Omental fat pad (tissue), 4 donors: Measurements from ENCODE around the gene UBE2E3. TPM values are rescaled to one million over a fixed set of nuclear protein-coding genes. Genes with fewer than 3 reads are reported as not detected.

Experiments used
- ATAC-seq: fragments of 150-250 bp; one replicate; pipeline ENCODE4 v1.9.1; 2016; ENCODE audit warnings: mild to moderate bottlenecking, moderate library complexity; ENCODE audit not compliant: low FRiP score
- DNase-seq: peaks from one replicate; pipeline ENCODE4 v3.0.0-alpha.2; 2019; ENCODE audit warnings: low spot score
- total RNA-seq, 4 donors: library from RNA; depleted of rRNA; stranded (reverse); fragments of >200 nt; gene quantifications; one replicate each; pipeline ENCODE4 v1.1.0, GENCODE V29; 2016
- TF ChIP-seq, protein P1 (sequence below), 3 donors: fragments of 450-650 bp; IDR thresholded peaks; one replicate each; pipeline ENCODE4 v1.5.1; 2016 to 2017; ENCODE audit warnings: antibody characterized with exemption in 3 of 3, mild to moderate bottlenecking in 3 of 3, moderate library complexity in 2 of 3

The UBE2E3 gene
- total RNA-seq, 4 donors from 2014 or later: 46.4 to 63.7 (median 55.7) TPM

DNA sequence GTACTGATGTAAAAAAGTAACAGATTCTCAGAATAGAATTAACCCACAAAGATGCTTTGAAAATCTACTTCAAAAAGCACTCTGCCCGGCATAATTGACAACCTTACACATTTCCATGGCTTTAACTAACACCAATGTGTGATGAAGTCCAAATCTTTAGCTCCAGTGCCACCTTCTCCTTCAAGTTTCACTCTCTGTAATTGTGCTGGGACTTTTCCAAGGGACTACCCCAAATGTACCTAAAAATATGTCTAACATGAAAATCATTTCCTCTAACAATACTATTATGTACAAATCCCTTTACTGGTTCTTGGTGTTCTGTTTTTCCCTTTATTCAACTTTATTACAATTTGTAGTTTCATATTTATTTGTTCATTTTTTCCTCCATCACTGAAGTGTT lies 20.6 kb upstream of the UBE2E3 start:
- no peak for ATAC-seq

GRCh38 chr2:180960982-180961381 lies 19.4 kb upstream of the UBE2E3 start:
- TF ChIP-seq, protein P1, sequence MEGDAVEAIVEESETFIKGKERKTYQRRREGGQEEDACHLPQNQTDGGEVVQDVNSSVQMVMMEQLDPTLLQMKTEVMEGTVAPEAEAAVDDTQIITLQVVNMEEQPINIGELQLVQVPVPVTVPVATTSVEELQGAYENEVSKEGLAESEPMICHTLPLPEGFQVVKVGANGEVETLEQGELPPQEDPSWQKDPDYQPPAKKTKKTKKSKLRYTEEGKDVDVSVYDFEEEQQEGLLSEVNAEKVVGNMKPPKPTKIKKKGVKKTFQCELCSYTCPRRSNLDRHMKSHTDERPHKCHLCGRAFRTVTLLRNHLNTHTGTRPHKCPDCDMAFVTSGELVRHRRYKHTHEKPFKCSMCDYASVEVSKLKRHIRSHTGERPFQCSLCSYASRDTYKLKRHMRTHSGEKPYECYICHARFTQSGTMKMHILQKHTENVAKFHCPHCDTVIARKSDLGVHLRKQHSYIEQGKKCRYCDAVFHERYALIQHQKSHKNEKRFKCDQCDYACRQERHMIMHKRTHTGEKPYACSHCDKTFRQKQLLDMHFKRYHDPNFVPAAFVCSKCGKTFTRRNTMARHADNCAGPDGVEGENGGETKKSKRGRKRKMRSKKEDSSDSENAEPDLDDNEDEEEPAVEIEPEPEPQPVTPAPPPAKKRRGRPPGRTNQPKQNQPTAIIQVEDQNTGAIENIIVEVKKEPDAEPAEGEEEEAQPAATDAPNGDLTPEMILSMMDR (IDR thresholded peaks at IDR 0.05): no peak
- DNase-seq (no peak), ATAC-seq (no peak)

More for the DNA sequence above, 20.6 kb upstream of the UBE2E3 start:
- no peak for DNase-seq
- TF ChIP-seq, protein P1 (IDR thresholded peaks at IDR 0.05): no peak

- ATAC-seq (no peak), DNase-seq (no peak)
- TF ChIP-seq, protein P1 (IDR thresholded peaks at IDR 0.05): no peak
Measured at GRCh38 chr2:180962727-180963314, 17.6 kb upstream of the UBE2E3 start.

- TF ChIP-seq, protein P1 (IDR thresholded peaks at IDR 0.05): no peak
- ATAC-seq: no peak
- DNase-seq: no peak
Measured at GRCh38 chr2:180966378-180966777, 14.0 kb upstream of the UBE2E3 start.

DNA sequence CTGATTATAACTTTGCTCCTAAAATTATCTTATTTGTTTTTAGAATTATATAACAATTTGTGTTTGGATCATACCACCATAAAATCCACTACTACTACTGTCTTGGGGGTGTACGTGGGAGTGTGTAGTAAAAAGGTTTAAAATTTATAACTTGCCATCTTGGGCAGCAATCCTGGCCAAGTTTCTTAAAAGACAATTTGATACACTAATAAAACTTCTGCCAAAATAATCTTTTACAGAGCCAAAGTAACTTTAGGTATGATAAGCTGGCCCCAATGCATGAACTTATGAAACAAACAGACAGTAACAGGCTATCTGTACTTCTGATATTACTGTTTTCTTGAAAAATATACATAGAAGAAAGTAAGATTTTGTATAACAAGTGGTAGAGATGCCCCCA lies 11.3 kb upstream of the UBE2E3 start:
- ATAC-seq: no peak
- DNase-seq: no peak
- TF ChIP-seq, protein P1 (IDR thresholded peaks at IDR 0.05): no peak

- DNase-seq: no peak
- TF ChIP-seq, protein P1 (IDR thresholded peaks at IDR 0.05): no peak
- ATAC-seq: no peak
Measured at GRCh38 chr2:180970016-180970415, 10.4 kb upstream of the UBE2E3 start.

DNA sequence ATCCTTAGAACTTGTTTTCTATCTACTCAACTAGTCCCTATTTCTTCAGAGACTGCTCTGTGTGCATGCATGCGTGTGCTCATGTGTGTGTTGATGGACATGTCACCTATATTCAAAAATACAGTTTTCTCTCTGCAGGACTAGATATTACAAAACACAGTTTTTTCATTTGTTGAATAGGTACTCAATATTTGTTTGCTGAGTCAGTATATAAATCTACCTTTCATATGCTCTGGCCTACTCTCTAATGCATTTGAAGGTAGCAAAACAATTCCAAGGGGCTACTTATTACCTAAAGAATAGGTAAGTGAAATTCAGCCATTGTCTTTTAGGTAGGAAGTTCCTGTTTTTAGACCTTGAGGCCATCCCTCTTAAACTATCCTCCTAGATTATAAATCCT lies 8.6 kb upstream of the UBE2E3 start:
- ATAC-seq: no peak
- TF ChIP-seq, protein P1 (IDR thresholded peaks at IDR 0.05): no peak
- no peak for DNase-seq
